ENCODE results near the gene ALG14. TPM values are rescaled to one million over a fixed set of nuclear protein-coding genes. Genes with fewer than 3 reads are reported as not detected.
"Not testable (repeated sequence)": the region's sequence is repeated elsewhere in the genome, so short reads cannot be mapped to it uniquely, and the experiment has no call there.

Gene ALG14
- total RNA-seq, result 3.7 TPM

- DNase-seq (ENCODE audit: low spot score in 2 of 2), result peak; percentile 63 to 82
- no peak for FAIRE-seq
Observed at GRCh38 chr1:95072532-95073419, at the start of gene ALG14. ALG14 (minus strand) TSS chr1:95072951; CDS start chr1:95072898, 53 bp downstream.

GRCh38 chr1:95122151-95122697 is 49.5 kb upstream of the ALG14 start:
- DNase-seq (ENCODE audit: low spot score in 2 of 2) (no peak), FAIRE-seq (no peak)

GRCh38 chr1:95119273-95119672 is 46.5 kb upstream of the ALG14 start:
- DNase-seq (ENCODE audit: low spot score in 2 of 2), result peak in 1 of 2 donors; percentile 17
- FAIRE-seq, result no peak

GRCh38 chr1:95118710-95119109 is 46.0 kb upstream of the ALG14 start:
- DNase-seq (ENCODE audit: low spot score in 2 of 2), result no peak
- no peak for FAIRE-seq

GRCh38 chr1:95118067-95118499 is 45.3 kb upstream of the ALG14 start:
- FAIRE-seq (no peak), DNase-seq (ENCODE audit: low spot score in 2 of 2) (no peak)

- DNase-seq (ENCODE audit: low spot score in 2 of 2) (peak; percentile 58 to 67), FAIRE-seq (no peak)
Observed at GRCh38 chr1:95117207-95118066, 44.7 kb upstream of the ALG14 start, which contains the start of gene TLCD4. TLCD4 (plus strand) TSS chr1:95117355; CDS start chr1:95143902, 26,547 bp downstream.

GRCh38 chr1:95116580-95117206 is 43.9 kb upstream of the ALG14 start:
- no peak for FAIRE-seq
- DNase-seq (ENCODE audit: low spot score in 2 of 2), result peak; percentile 55 to 61

GRCh38 chr1:95115708-95116137 is 43.0 kb upstream of the ALG14 start:
- no peak for DNase-seq (ENCODE audit: low spot score in 2 of 2)
- no peak for FAIRE-seq

- FAIRE-seq (no peak), DNase-seq (ENCODE audit: low spot score in 2 of 2) (no peak)
Observed at GRCh38 chr1:95113684-95114083, 40.9 kb upstream of the ALG14 start.

GRCh38 chr1:95111014-95111413 is 38.3 kb upstream of the ALG14 start:
- DNase-seq (ENCODE audit: low spot score in 2 of 2) (no peak), FAIRE-seq (no peak)

GRCh38 chr1:95108792-95109191 is 36.0 kb upstream of the ALG14 start:
- FAIRE-seq, result no peak
- no peak for DNase-seq (ENCODE audit: low spot score in 2 of 2)

GRCh38 chr1:95098196-95098595 is 25.4 kb upstream of the ALG14 start:
- no peak for DNase-seq (ENCODE audit: low spot score in 2 of 2)
- no peak for FAIRE-seq

GRCh38 chr1:95097426-95097825 is 24.7 kb upstream of the ALG14 start:
- no peak for DNase-seq (ENCODE audit: low spot score in 2 of 2)
- FAIRE-seq, result no peak

- DNase-seq (ENCODE audit: low spot score in 2 of 2) (no peak), FAIRE-seq (no peak)
Observed at GRCh38 chr1:95096218-95096841, 23.6 kb upstream of the ALG14 start.

- DNase-seq (ENCODE audit: low spot score in 2 of 2) (no peak), FAIRE-seq (no peak)
Observed at GRCh38 chr1:95095833-95096217, 23.1 kb upstream of the ALG14 start.

GRCh38 chr1:95094923-95095322 is 22.2 kb upstream of the ALG14 start:
- DNase-seq (ENCODE audit: low spot score in 2 of 2) (no peak), FAIRE-seq (no peak)

- no peak for DNase-seq (ENCODE audit: low spot score in 2 of 2)
- FAIRE-seq, result no peak
Observed at GRCh38 chr1:95093296-95093695, 20.5 kb upstream of the ALG14 start.

- FAIRE-seq, result not testable (repeated sequence)
Observed at GRCh38 chr1:95092891-95093290, 20.1 kb upstream of the ALG14 start.

GRCh38 chr1:95091290-95091689 is 18.5 kb upstream of the ALG14 start:
- not testable (repeated sequence) for FAIRE-seq

More at GRCh38 chr1:95092891-95093290, 20.1 kb upstream of the ALG14 start:
- not testable (repeated sequence) for DNase-seq (ENCODE audit: low spot score in 2 of 2)

More at GRCh38 chr1:95091290-95091689, 18.5 kb upstream of the ALG14 start:
- not testable (repeated sequence) for DNase-seq (ENCODE audit: low spot score in 2 of 2)
